Fibroblast of villous mesenchyme (primary cell): ENCODE measurements around the gene SYCP3. TPM values are rescaled to one million over a fixed set of nuclear protein-coding genes. Genes with fewer than 3 reads are reported as not detected.
"Not testable (repeated sequence)": the region's sequence is repeated elsewhere in the genome, so short reads cannot be mapped to it uniquely, and the experiment has no call there.

ENCODE experiments used
- DNase-seq: peaks from one replicate; pipeline ENCODE4 v3.0.0-alpha.2; 2010; ENCODE audit warnings: low read depth
- H3K4me3 ChIP-seq: 2 replicates; pipeline ENCODE4 v1.5.1; 2011; ENCODE audit warnings: low read depth, mild to moderate bottlenecking, low read length
- CTCF ChIP-seq: IDR thresholded peaks from 2 replicates; pipeline ENCODE4 v1.5.1; 2012; ENCODE audit warnings: low read depth, mild to moderate bottlenecking, low read length; ENCODE audit not compliant: insufficient read depth
- total RNA-seq: library from RNA; depleted of rRNA; stranded (reverse); fragments of >200 nt; gene quantifications from 2 replicates; pipeline ENCODE4 v1.2.3, GENCODE V29; 2012

The SYCP3 gene
- total RNA-seq, 1 donor: under 0.01 TPM

- no peak for TF ChIP-seq CTCF
- no peak for DNase-seq
- H3K4me3 ChIP-seq: no peak overlapping the region
Observed at GRCh38 chr12:101740980-101741379, 1.7 kb upstream of the SYCP3 start.

GRCh38 chr12:101740566-101740965 lies 1.3 kb upstream of the SYCP3 start:
- no peak overlapping the region for H3K4me3 ChIP-seq
- no peak for DNase-seq
- no peak for TF ChIP-seq CTCF

GRCh38 chr12:101737476-101737875 lies 1.8 kb downstream of the SYCP3 start:
- TF ChIP-seq CTCF: no peak
- H3K4me3 ChIP-seq: no peak overlapping the region
- no peak for DNase-seq

GRCh38 chr12:101734482-101734881 lies 4.8 kb downstream of the SYCP3 start:
- not testable (repeated sequence) for H3K4me3 ChIP-seq, DNase-seq

GRCh38 chr12:101733166-101733565 lies 6.1 kb downstream of the SYCP3 start:
- no peak for TF ChIP-seq CTCF
- DNase-seq: peak; percentile 61
- H3K4me3 ChIP-seq: no peak overlapping the region

- DNase-seq: no peak
- no peak for TF ChIP-seq CTCF
- no peak overlapping the region for H3K4me3 ChIP-seq
Observed at GRCh38 chr12:101732318-101732717, 6.9 kb downstream of the SYCP3 start.

GRCh38 chr12:101729842-101730241 lies 9.4 kb downstream of the SYCP3 start:
- TF ChIP-seq CTCF: no peak
- no peak for DNase-seq
- H3K4me3 ChIP-seq: no peak overlapping the region
